GM23338 (cell line): ENCODE data around the gene CEPT1. TPM values are rescaled to one million over a fixed set of nuclear protein-coding genes. Genes with fewer than 3 reads are reported as not detected.

ENCODE experiments used
- ATAC-seq: fragments of 200-7000 bp; cut with Tn5 transposase; 3 replicates; pipeline ENCODE4 v1.9.1; 2020
- DNase-seq: peaks from one replicate; pipeline ENCODE4 v3.0.0-alpha.2; 2015; ENCODE audit warnings: low spot score
- H2AFZ ChIP-seq: fragments of 200-600 bp; sonication (generic); 2 replicates; pipeline ENCODE4 v1.8.0; 2016; ENCODE audit warnings: antibody characterized with exemption, mild to moderate bottlenecking, moderate library complexity
- H3F3A ChIP-seq: fragments of 200-600 bp; sonication (generic); replicated peaks from 2 replicates; pipeline ENCODE4 v1.8.0; 2017; ENCODE audit warnings: antibody characterized with exemption, mixed run types, low read depth
- H3K27ac ChIP-seq: fragments of 200-600 bp; sonication (generic); 2 replicates; pipeline ENCODE4 v1.6.1; 2016; ENCODE audit warnings: low read depth
- H3K27me3 ChIP-seq: fragments of 200-600 bp; sonication (generic); 2 replicates; pipeline ENCODE4 v1.8.0; 2016; ENCODE audit warnings: mild to moderate bottlenecking, mixed run types, moderate library complexity; ENCODE audit not compliant: insufficient read depth
- H3K36me3 ChIP-seq: fragments of 200-600 bp; sonication (generic); 2 replicates; pipeline ENCODE4 v1.8.0; 2016; ENCODE audit warnings: mild to moderate bottlenecking; ENCODE audit not compliant: insufficient read depth
- H3K4me1 ChIP-seq: fragments of 200-600 bp; sonication (generic); 2 replicates; pipeline ENCODE4 v1.8.0; 2016; ENCODE audit warnings: mild to moderate bottlenecking, moderate library complexity; ENCODE audit not compliant: insufficient read depth
- H3K4me2 ChIP-seq: fragments of 200-600 bp; sonication (generic); 2 replicates; pipeline ENCODE4 v1.7.1; 2017; ENCODE audit warnings: mixed run types
- H3K4me3 ChIP-seq: fragments of 200-600 bp; sonication (generic); 2 replicates; pipeline ENCODE4 v1.6.1; 2016; ENCODE audit warnings: mixed run types
- H3K79me2 ChIP-seq: fragments of 200-600 bp; sonication (generic); replicated peaks from 2 replicates; pipeline ENCODE4 v1.8.0; 2017; ENCODE audit warnings: mild to moderate bottlenecking; ENCODE audit not compliant: insufficient read depth
- H3K9me2 ChIP-seq: fragments of 200-600 bp; sonication (generic); 2 replicates; pipeline ENCODE4 v1.8.0; 2017; ENCODE audit not compliant: insufficient read depth
- H4K20me1 ChIP-seq: fragments of 200-600 bp; sonication (generic); replicated peaks from 2 replicates; pipeline ENCODE4 v1.8.0; 2017; ENCODE audit warnings: mild to moderate bottlenecking; ENCODE audit not compliant: insufficient read depth
- H3K27ac Mint-ChIP-seq: 2 replicates; pipeline ENCODE4 v1.8.0; 2020; ENCODE audit warnings: inconsistent platforms, mild to moderate bottlenecking, moderate library complexity, mixed read lengths
- H3K27me3 Mint-ChIP-seq: 3 replicates; pipeline ENCODE4 v1.8.0; 2022; ENCODE audit warnings: low read depth, mild to moderate bottlenecking, moderate library complexity, mixed read lengths, inconsistent platforms; ENCODE audit not compliant: insufficient read depth, poor library complexity
- H3K36me3 Mint-ChIP-seq: 3 replicates; pipeline ENCODE4 v1.8.0; 2021; ENCODE audit warnings: low read depth, mild to moderate bottlenecking, inconsistent platforms, moderate library complexity, mixed read lengths
- H3K4me1 Mint-ChIP-seq: 3 replicates; pipeline ENCODE4 v1.8.0; 2020; ENCODE audit warnings: mild to moderate bottlenecking, inconsistent platforms, mixed read lengths
- H3K4me3 Mint-ChIP-seq: 3 replicates; pipeline ENCODE4 v1.8.0; 2021; ENCODE audit warnings: moderate library complexity, mild to moderate bottlenecking, inconsistent platforms, mixed read lengths
- H3K9me3 Mint-ChIP-seq: 3 replicates; pipeline ENCODE4 v1.8.0; 2020; ENCODE audit warnings: moderate library complexity, mild to moderate bottlenecking, inconsistent platforms, mixed read lengths
- CREB1 ChIP-seq: fragments of 250-450 bp; sonication (Bioruptor Pico); IDR thresholded peaks from 2 replicates; pipeline ENCODE4 v1.5.0; 2020; ENCODE audit warnings: low read depth, mild to moderate bottlenecking, moderate library complexity
- EZH2 ChIP-seq: fragments of 200-600 bp; sonication (generic); IDR thresholded peaks from one replicate; pipeline ENCODE4 v1.8.0; 2017; ENCODE audit warnings: antibody characterized with exemption, mild to moderate bottlenecking, low read depth; ENCODE audit not compliant: unreplicated experiment
- JUNB ChIP-seq: IDR thresholded peaks from one replicate; pipeline ENCODE4 v1.6.1; 2016; ENCODE audit warnings: antibody characterized with exemption; ENCODE audit not compliant: unreplicated experiment
- NANOG ChIP-seq: IDR thresholded peaks from 2 replicates; pipeline ENCODE4 v1.6.1; 2016; ENCODE audit warnings: antibody characterized with exemption, borderline replicate concordance
- POLR2AphosphoS5 ChIP-seq: IDR thresholded peaks from 2 replicates; pipeline ENCODE4 v1.6.1; 2016; ENCODE audit warnings: antibody characterized with exemption, low read depth
- ZNF114 ChIP-seq: fragments of 250-450 bp; sonication (Bioruptor Pico); IDR thresholded peaks from 2 replicates; pipeline ENCODE4 v1.5.0; 2020; ENCODE audit warnings: mild to moderate bottlenecking, moderate library complexity
- ZNF331 ChIP-seq: fragments of 250-450 bp; sonication (Bioruptor Pico); IDR thresholded peaks from 2 replicates; pipeline ENCODE4 v1.5.0; 2020; ENCODE audit warnings: low read depth, mild to moderate bottlenecking, moderate library complexity
- polyA plus RNA-seq: library from polyadenylated mRNA; unstranded; fragments of >200 nt; fragmentation: Nextera tagmentation; extraction: Ambion mirVana; gene quantifications from 2 replicates; pipeline ENCODE4 v1.2.1, GENCODE V29; 2016
- total RNA-seq: library from RNA; depleted of rRNA; stranded (reverse); fragments of >200 nt; shearing (Covaris generic); gene quantifications from 2 replicates; pipeline ENCODE4 v1.2.3, GENCODE V29; 2014
- TF ChIP-seq, protein P1 (sequence below), 2 experiments: fragments of 200-600 bp in 1 of 2; sonication (generic) in 1 of 2; conservative IDR thresholded peaks; 2 replicates each; pipeline versions ENCODE4 v1.5.1 to v1.6.1; 2016 to 2017; ENCODE audit warnings: antibody characterized with exemption in 2 of 2, low read depth in 2 of 2, mild to moderate bottlenecking in 2 of 2, moderate library complexity in 1 of 2
- TF ChIP-seq, protein P2 (sequence below): IDR thresholded peaks from 2 replicates; pipeline ENCODE4 v1.6.1; 2016; ENCODE audit warnings: antibody characterized with exemption

CEPT1 gene
- total and polyA plus RNA-seq, 2 experiments from 2014 or later: 17.3 to 39.5 TPM

DNA sequence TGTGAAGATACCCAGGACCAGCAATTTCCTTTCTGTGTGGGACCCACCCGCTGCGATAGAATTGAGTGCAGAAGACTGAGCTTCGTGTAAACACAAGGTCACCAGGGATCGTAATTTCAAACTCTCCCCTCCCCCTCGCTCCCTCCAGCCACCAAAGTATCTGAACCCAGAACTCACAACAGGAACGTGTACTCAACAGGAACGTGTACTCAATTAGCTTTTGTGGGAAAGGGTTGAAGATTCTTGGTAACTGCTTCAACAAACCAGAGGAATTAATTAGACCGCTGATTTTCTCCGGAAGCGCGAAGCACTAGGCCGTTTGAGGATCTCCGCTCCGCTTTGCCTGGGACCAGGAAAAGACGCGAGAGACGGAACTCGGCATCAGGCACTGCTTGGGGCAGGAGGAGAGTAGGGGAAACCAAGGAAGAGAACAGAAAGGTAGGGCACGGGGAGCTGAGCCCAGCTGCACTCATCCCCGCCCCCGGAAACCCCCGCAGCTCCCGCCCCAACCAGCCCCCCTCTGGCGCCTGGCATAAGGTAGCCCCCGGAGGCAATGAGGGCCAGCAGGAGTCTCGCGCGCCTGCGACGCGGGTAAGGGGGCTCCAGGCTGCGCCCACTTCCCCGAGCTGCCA is 583 bp upstream of the CEPT1 start:
- H3K27me3 Mint-ChIP-seq: peaks cover 2% of the 10 kb centered on the region
- peaks cover 32% of the 10 kb centered on the region for H3K4me1 Mint-ChIP-seq
- ATAC-seq (peak; percentile 70), DNase-seq (peak; percentile 84)
- H3K4me2 ChIP-seq: peak overlapping the region; percentile 89
- H3K4me3 ChIP-seq: peak overlapping the region; percentile 76
- H3K9me3 Mint-ChIP-seq: no peaks in the 10 kb centered on the region
- no peaks in the 10 kb centered on the region for H3K9me2 ChIP-seq
- TF ChIP-seq POLR2AphosphoS5: 0 out of 2 replicates have a peak, but pooled peaks have one; percentile 12
- TF ChIP-seq EZH2: no peak
- TF ChIP-seq ZNF331 (CRISPR knock-in tag): no peak
- no peak for TF ChIP-seq JUNB
- TF ChIP-seq, protein P1, sequence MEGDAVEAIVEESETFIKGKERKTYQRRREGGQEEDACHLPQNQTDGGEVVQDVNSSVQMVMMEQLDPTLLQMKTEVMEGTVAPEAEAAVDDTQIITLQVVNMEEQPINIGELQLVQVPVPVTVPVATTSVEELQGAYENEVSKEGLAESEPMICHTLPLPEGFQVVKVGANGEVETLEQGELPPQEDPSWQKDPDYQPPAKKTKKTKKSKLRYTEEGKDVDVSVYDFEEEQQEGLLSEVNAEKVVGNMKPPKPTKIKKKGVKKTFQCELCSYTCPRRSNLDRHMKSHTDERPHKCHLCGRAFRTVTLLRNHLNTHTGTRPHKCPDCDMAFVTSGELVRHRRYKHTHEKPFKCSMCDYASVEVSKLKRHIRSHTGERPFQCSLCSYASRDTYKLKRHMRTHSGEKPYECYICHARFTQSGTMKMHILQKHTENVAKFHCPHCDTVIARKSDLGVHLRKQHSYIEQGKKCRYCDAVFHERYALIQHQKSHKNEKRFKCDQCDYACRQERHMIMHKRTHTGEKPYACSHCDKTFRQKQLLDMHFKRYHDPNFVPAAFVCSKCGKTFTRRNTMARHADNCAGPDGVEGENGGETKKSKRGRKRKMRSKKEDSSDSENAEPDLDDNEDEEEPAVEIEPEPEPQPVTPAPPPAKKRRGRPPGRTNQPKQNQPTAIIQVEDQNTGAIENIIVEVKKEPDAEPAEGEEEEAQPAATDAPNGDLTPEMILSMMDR (conservative IDR thresholded peaks at IDR 0.05; ENCODE audit: low read depth in 2 of 2): no peak
- no peak for TF ChIP-seq CREB1 (CRISPR knock-in tag)
- H3K79me2 ChIP-seq: peaks cover 52% of the 10 kb centered on the region
- H3K27me3 ChIP-seq: no peaks in the 10 kb centered on the region
- H2AFZ ChIP-seq: 0 out of 2 replicates have a peak overlapping the region, but pooled peaks have one; percentile 14
- H3F3A ChIP-seq: no peaks in the 10 kb centered on the region
- peak overlapping the region; percentile 96 for H3K27ac Mint-ChIP-seq
- peaks cover 23% of the 10 kb centered on the region for H3K36me3 Mint-ChIP-seq
- peak overlapping the region; percentile 96 for H3K4me3 Mint-ChIP-seq
- peak overlapping the region; percentile 98 for H3K27ac ChIP-seq
- peaks cover 10% of the 10 kb centered on the region; the same call in 1 of the 2 replicates for H3K36me3 ChIP-seq
- peaks cover 20% of the 10 kb centered on the region for H3K4me1 ChIP-seq
- H4K20me1 ChIP-seq: no peaks in the 10 kb centered on the region; the same call in none of the 2 replicates

DNA sequence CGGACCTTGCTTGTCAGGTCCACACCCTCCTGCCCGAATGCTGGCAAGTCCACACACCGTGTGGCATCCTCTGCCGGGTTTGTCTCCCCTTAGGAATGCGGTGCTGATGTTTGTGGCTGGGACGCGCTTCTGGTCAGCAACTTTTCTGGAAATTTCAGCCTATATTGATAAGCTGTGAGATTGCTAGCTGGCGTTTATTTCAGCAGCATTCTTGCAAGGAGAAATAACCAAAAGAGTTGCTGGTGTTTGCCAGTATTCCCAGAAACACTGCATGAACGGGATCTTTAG is 601 bp downstream of the CEPT1 start:
- Histone ChIP-seq H3F3A (no peaks in the 10 kb centered on the region), H3K36me3 (peaks cover 7% of the 10 kb centered on the region; the same call in 1 of the 2 replicates), H4K20me1 (no peaks in the 10 kb centered on the region; the same call in none of the 2 replicates), H2AFZ (peak overlapping the region; percentile 86), H3K79me2 (peaks cover 64% of the 10 kb centered on the region), H3K27me3 (no peaks in the 10 kb centered on the region), H3K9me2 (no peaks in the 10 kb centered on the region), H3K27ac (peak overlapping the region; percentile 98), H3K4me3 (peak overlapping the region; percentile 76), H3K4me1 (peaks cover 20% of the 10 kb centered on the region), H3K4me2 (peak overlapping the region; percentile 89)
- Mint-ChIP-seq H3K36me3 (peaks cover 14% of the 10 kb centered on the region), H3K27ac (no peak overlapping the region), H3K9me3 (no peaks in the 10 kb centered on the region), H3K4me1 (peaks cover 32% of the 10 kb centered on the region), H3K4me3 (peak overlapping the region; percentile 96), H3K27me3 (peaks cover 2% of the 10 kb centered on the region)
- TF ChIP-seq, protein P2, sequence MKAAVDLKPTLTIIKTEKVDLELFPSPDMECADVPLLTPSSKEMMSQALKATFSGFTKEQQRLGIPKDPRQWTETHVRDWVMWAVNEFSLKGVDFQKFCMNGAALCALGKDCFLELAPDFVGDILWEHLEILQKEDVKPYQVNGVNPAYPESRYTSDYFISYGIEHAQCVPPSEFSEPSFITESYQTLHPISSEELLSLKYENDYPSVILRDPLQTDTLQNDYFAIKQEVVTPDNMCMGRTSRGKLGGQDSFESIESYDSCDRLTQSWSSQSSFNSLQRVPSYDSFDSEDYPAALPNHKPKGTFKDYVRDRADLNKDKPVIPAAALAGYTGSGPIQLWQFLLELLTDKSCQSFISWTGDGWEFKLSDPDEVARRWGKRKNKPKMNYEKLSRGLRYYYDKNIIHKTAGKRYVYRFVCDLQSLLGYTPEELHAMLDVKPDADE: no peak
- TF ChIP-seq ZNF114 (CRISPR knock-in tag) (no peak), NANOG (no peak)
- peak; percentile 75 for DNase-seq
- peak; percentile 74 for ATAC-seq
